ENCODE results near the gene FAM229B. TPM values are rescaled to one million over a fixed set of nuclear protein-coding genes. Genes with fewer than 3 reads are reported as not detected.

The FAM229B gene
- total and polyA plus RNA-seq, 2 donors (not counting 3 experiments of a cell fraction or from before 2014, with no cell fraction given) = 9.1 to 10.6 TPM

DNA sequence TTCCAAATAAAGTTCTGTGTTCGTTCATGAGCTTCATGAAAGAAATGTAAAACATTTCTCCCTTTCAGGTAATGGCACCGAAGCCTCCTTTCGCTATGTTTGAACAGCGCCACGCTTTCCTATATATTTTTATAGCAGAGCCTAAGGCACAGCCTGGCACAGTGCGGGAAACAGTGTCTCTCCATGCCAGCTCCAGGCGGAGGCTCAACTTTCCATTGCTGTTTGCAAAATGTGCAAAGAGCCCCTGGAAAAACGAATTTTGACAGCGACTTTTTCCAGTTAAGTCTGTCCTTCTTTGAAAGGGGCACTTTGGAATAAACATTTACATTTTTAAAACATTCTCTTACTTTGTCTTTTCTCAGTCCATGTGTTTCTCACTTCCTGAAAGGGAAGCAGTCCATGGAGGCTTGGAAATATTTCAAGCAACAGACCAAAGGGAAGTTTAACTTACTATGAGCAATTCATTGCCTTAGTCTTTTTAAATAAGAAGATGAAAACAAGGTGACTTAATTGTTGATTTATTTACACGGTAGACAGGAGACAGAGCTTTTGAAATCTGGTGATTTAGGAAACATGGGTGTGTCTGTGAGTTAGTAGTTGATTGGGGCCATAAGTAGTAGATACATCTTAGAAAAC, 32.7 kb upstream of the FAM229B start:
- no peaks in the 10 kb centered on the region for H4K20me1 ChIP-seq (replicated peaks; ENCODE audit: control insufficient read depth, extremely low read depth, insufficient read depth, low read length)
- dilution Hi-C loops (cut with MboI; ENCODE audit: extremely low pct_ligation_motif_present, low sequenced_read_pairs) = no loop called here

DNA sequence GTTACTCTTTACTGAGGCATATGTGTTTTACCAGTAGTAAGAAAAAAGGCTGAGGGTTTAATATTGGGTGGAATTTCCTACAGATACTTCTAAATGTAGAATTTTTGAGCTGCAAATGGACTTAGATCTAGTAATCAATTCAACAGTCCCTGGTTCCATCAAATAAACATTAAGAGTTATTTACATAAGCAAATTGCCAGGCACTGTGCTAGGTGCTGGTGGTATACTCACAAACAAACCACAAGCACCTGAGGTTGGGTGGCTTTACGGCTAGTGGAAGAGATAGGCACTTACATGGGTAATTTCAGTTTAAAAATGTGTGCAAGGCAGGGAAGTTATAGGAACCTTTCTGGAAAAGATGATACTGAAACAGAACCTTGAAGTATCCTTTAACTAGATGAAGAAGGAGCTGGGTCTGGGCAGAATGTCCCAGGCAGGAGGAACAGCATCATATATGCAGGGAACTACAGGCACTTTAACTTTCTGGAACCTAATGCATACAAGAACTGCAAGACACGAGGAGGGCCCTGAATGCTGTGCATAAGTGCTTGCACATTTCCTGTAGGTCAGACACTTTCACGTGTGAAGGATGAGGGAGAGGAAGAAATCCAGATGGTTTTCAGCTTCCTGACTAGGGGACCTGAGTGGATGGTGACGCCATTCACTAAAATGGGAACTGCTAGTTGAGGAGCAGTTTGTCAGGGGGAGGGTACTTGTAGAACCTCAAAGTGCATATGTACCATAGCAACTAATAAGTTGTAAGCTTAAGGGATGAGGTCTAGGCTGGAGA, 29.0 kb upstream of the FAM229B start:
- no peak overlapping the region for H3K27ac ChIP-seq (ENCODE audit: insufficient read depth, low read depth, low read length)
- H3K27me3 ChIP-seq (ENCODE audit: control insufficient read depth in 2 of 2, insufficient read depth in 2 of 2, low read length in 2 of 2) = no peaks in the 10 kb centered on the region
- H3K4me3 ChIP-seq (replicated peaks in 1 of 3; ENCODE audit: insufficient read depth in 1 of 3, low read depth in 1 of 3, low read length in 3 of 3) = no peak overlapping the region
- H3K4me1 ChIP-seq (ENCODE audit: control insufficient read depth, extremely low read depth, insufficient read depth, low read length) = no peaks in the 10 kb centered on the region
- no peaks in the 10 kb centered on the region for H3K79me2 ChIP-seq (ENCODE audit: control insufficient read depth, insufficient read depth, low read length)
- no peaks in the 10 kb centered on the region for H3K9me1 ChIP-seq (replicated peaks; ENCODE audit: control insufficient read depth, extremely low read depth, insufficient read depth, low read length)
- no peaks in the 10 kb centered on the region for H3K9me3 ChIP-seq (replicated peaks; ENCODE audit: control insufficient read depth, insufficient read depth, low read length)
- no peaks in the 10 kb centered on the region for H3K36me3 ChIP-seq (ENCODE audit: control insufficient read depth in 2 of 2, extremely low read depth in 1 of 2, insufficient read depth in 2 of 2, low read length in 2 of 2)
- H3K4me2 ChIP-seq (ENCODE audit: insufficient read depth, low read length) = no peak overlapping the region
- CTCF ChIA-PET = interaction anchor here (1.0 kb wide), 1 partner anchor 8 kb away, joined by 3 read pairs; no protein-coding TSS in a partner anchor
- BruUV-seq (replicated peaks) = no TSS peak
- no peak for DNase-seq (ENCODE audit: low read depth, low spot score)
- dilution Hi-C loops (cut with MboI; ENCODE audit: extremely low pct_ligation_motif_present, low sequenced_read_pairs) (no loop called here), intact Hi-C loops (cut with micrococcal nuclease) (no loop called here)
- no peak for TF ChIP-seq FOS (IDR thresholded peaks at IDR 0.05; ENCODE audit: borderline replicate concordance, insufficient read depth, low read length)
- no peak for TF ChIP-seq GATA2 (IDR thresholded peaks at IDR 0.05; ENCODE audit: insufficient read depth, insufficient read length, low read depth, low read length)
- no peak for TF ChIP-seq MYC (IDR thresholded peaks at IDR 0.05; ENCODE audit: low read depth, low read length)
- no peak for TF ChIP-seq EZH2 (IDR thresholded peaks at IDR 0.05; ENCODE audit: borderline replicate concordance, low read depth, low read length, severe bottlenecking)
- TF ChIP-seq, protein P1, sequence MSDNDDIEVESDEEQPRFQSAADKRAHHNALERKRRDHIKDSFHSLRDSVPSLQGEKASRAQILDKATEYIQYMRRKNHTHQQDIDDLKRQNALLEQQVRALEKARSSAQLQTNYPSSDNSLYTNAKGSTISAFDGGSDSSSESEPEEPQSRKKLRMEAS (IDR thresholded peaks at IDR 0.05; ENCODE audit: insufficient read depth, insufficient read length) = no peak
- no peak for TF ChIP-seq POLR2AphosphoS5 (IDR thresholded peaks at IDR 0.05; ENCODE audit: insufficient read depth, low read depth, low read length)
- no peak for TF ChIP-seq JUN (IDR thresholded peaks at IDR 0.05; ENCODE audit: borderline replicate concordance, insufficient read depth, insufficient read length, low read depth)
- TF ChIP-seq, protein P2, sequence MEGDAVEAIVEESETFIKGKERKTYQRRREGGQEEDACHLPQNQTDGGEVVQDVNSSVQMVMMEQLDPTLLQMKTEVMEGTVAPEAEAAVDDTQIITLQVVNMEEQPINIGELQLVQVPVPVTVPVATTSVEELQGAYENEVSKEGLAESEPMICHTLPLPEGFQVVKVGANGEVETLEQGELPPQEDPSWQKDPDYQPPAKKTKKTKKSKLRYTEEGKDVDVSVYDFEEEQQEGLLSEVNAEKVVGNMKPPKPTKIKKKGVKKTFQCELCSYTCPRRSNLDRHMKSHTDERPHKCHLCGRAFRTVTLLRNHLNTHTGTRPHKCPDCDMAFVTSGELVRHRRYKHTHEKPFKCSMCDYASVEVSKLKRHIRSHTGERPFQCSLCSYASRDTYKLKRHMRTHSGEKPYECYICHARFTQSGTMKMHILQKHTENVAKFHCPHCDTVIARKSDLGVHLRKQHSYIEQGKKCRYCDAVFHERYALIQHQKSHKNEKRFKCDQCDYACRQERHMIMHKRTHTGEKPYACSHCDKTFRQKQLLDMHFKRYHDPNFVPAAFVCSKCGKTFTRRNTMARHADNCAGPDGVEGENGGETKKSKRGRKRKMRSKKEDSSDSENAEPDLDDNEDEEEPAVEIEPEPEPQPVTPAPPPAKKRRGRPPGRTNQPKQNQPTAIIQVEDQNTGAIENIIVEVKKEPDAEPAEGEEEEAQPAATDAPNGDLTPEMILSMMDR (IDR thresholded peaks at IDR 0.05; ENCODE audit: extremely low read depth in 1 of 2, insufficient read depth in 1 of 2, low read depth in 1 of 2, low read length in 2 of 2) = no peak
- TF ChIP-seq POLR2A (IDR thresholded peaks at IDR 0.05; ENCODE audit: low read depth, low read length) = no peak
- POLR2A ChIA-PET = no interaction called here
- FAIRE-seq = no peak
- no peak overlapping the region for H3K9ac ChIP-seq (replicated peaks; ENCODE audit: extremely low read depth, insufficient read depth, low read length)
- no peak overlapping the region for H2AFZ ChIP-seq (ENCODE audit: low read depth, low read length)
- H4K20me1 ChIP-seq (replicated peaks; ENCODE audit: control insufficient read depth, extremely low read depth, insufficient read depth, low read length) = no peaks in the 10 kb centered on the region

More for the DNA sequence above, 32.7 kb upstream of the FAM229B start:
- no peak overlapping the region for H3K9ac ChIP-seq (replicated peaks; ENCODE audit: extremely low read depth, insufficient read depth, low read length)
- no peaks in the 10 kb centered on the region for H3K36me3 ChIP-seq (ENCODE audit: control insufficient read depth in 2 of 2, extremely low read depth in 1 of 2, insufficient read depth in 2 of 2, low read length in 2 of 2)
- CTCF ChIA-PET = interaction anchor here (1.8 kb wide), 1 partner anchor 11 kb away, joined by 5 read pairs; no protein-coding TSS in a partner anchor
- no peak overlapping the region for H3K4me2 ChIP-seq (ENCODE audit: insufficient read depth, low read length)
- no peaks in the 10 kb centered on the region for H3K79me2 ChIP-seq (ENCODE audit: control insufficient read depth, insufficient read depth, low read length)
- TF ChIP-seq, protein P1 (IDR thresholded peaks at IDR 0.05; ENCODE audit: insufficient read depth, insufficient read length) = no peak
- no peak overlapping the region for H3K27ac ChIP-seq (ENCODE audit: insufficient read depth, low read depth, low read length)
- no peaks in the 10 kb centered on the region for H3K9me1 ChIP-seq (replicated peaks; ENCODE audit: control insufficient read depth, extremely low read depth, insufficient read depth, low read length)
- POLR2A ChIA-PET = no interaction called here
- no TSS peak for BruUV-seq (replicated peaks)
- intact Hi-C loops (cut with micrococcal nuclease) = no loop called here
- no peak overlapping the region for H3K4me3 ChIP-seq (replicated peaks in 1 of 3; ENCODE audit: insufficient read depth in 1 of 3, low read depth in 1 of 3, low read length in 3 of 3)
- FAIRE-seq (no peak), DNase-seq (ENCODE audit: low read depth, low spot score) (peak; percentile 22)
- H3K27me3 ChIP-seq (ENCODE audit: control insufficient read depth in 2 of 2, insufficient read depth in 2 of 2, low read length in 2 of 2) = no peaks in the 10 kb centered on the region
- no peaks in the 10 kb centered on the region for H3K4me1 ChIP-seq (ENCODE audit: control insufficient read depth, extremely low read depth, insufficient read depth, low read length)
- no peak overlapping the region for H2AFZ ChIP-seq (ENCODE audit: low read depth, low read length)
- no peaks in the 10 kb centered on the region for H3K9me3 ChIP-seq (replicated peaks; ENCODE audit: control insufficient read depth, insufficient read depth, low read length)
